Gastrocnemius medialis (tissue), 4 donors: ENCODE measurements around the gene SIN3A. TPM values are rescaled to one million over a fixed set of nuclear protein-coding genes. Genes with fewer than 3 reads are reported as not detected.

Source experiments
- ATAC-seq, 2 donors: fragments of 150-250 bp; one replicate each; pipeline ENCODE4 v1.9.1; 2016
- DNase-seq, 2 donors: peaks; one replicate each; pipeline ENCODE4 v3.0.0-alpha.2; 2019
- H3K27ac ChIP-seq, 4 donors: fragments of 200-600 bp; sonication (generic); 1 replicate in 1 of 4; 2 replicates in 3 of 4; pipeline ENCODE4 v1.5.1; 2016 to 2018; ENCODE audit warnings: mild to moderate bottlenecking in 2 of 4, moderate library complexity in 1 of 4
- H3K27me3 ChIP-seq, 3 donors: fragments of 200-600 bp; sonication (generic) in 2 of 3; 1 replicate in 1 of 3; 2 replicates in 2 of 3; pipeline versions ENCODE4 v1.5.1 to v1.6.0; 2016 to 2019; ENCODE audit warnings: mild to moderate bottlenecking in 1 of 3, moderate library complexity in 1 of 3
- H3K36me3 ChIP-seq, 2 donors: fragments of 200-600 bp; sonication (generic) in 1 of 2; one replicate each; pipeline ENCODE4 v1.5.1; 2017 to 2018
- H3K4me1 ChIP-seq, 2 donors: fragments of 200-600 bp; sonication (generic) in 1 of 2; one replicate each; pipeline ENCODE4 v1.5.1; 2016 to 2017; ENCODE audit warnings: mild to moderate bottlenecking in 2 of 2
- H3K4me3 ChIP-seq, 4 donors: fragments of 200-600 bp; sonication (generic) in 3 of 4; 1 replicate in 1 of 4; 2 replicates in 3 of 4; pipeline ENCODE4 v1.5.1; 2016 to 2019; ENCODE audit warnings: mild to moderate bottlenecking in 2 of 4
- H3K9me3 ChIP-seq, 3 donors: fragments of 200-600 bp; sonication (generic) in 2 of 3; 1 replicate in 1 of 3; 2 replicates in 2 of 3; pipeline ENCODE4 v1.5.1; 2016 to 2019
- POLR2A ChIP-seq, 2 donors: fragments of 450-650 bp; IDR thresholded peaks; one replicate each; pipeline ENCODE4 v1.6.1; 2017; ENCODE audit warnings: antibody characterized with exemption in 2 of 2, mild to moderate bottlenecking in 2 of 2, moderate library complexity in 2 of 2
- in situ Hi-C, 4 donors: fragments of 200-750 bp; cut with MboI; loops; one replicate each; pipeline versions ENCODE4 v1.15.0 to v1.8.0; 2017; ENCODE audit warnings: low sequenced_read_pairs in 4 of 4
- intact Hi-C: fragments of 100-400 bp; cut with DNase I; formaldehyde crosslinking; loops from one replicate; pipeline ENCODE4 v1.15.1; 2023; ENCODE audit warnings: low total_unique reads
- total RNA-seq, 4 donors: library from RNA; depleted of rRNA; stranded (reverse); fragments of >200 nt; gene quantifications; one replicate each; pipeline versions ENCODE4 v1.1.0 to v1.2.3, GENCODE V29; 2016
- TF ChIP-seq, protein P1 (sequence below), 5 experiments: fragments of 450-650 bp in 3 of 5; fragments of 200-600 bp in 2 of 5; sonication (generic) in 2 of 5; IDR thresholded peaks in 4 of 5; conservative IDR thresholded peaks in 1 of 5; 1 replicate in 4 of 5; 2 replicates in 1 of 5; pipeline ENCODE4 v1.5.1; 2016 to 2019; ENCODE audit warnings: antibody characterized with exemption in 5 of 5, mild to moderate bottlenecking in 3 of 5, moderate library complexity in 3 of 5

SIN3A gene
- total RNA-seq, 4 donors from 2014 or later, result 16.1 to 25.3 (median 21.0) TPM

- H3K36me3 ChIP-seq, result peaks cover 0 to 55% of the 10 kb centered on the region in 2 donors
- peak overlapping the region; percentile 87 to 99 (median 96) for H3K4me3 ChIP-seq
- DNase-seq (no peak), ATAC-seq (peak; percentile 4 to 9)
- H3K27ac ChIP-seq, result peak overlapping the region; percentile 96 to 100 (median 98)
- no peaks in the 10 kb centered on the region for H3K9me3 ChIP-seq
- no peaks in the 10 kb centered on the region for H3K27me3 ChIP-seq
- intact Hi-C loops, result loop anchor here (1.0 to 5.0 kb wide), 5 partner anchors 32 to 434 kb away; partner anchors contain the start of genes COMMD4, IMP3 and SNUPN
- TF ChIP-seq POLR2A (IDR thresholded peaks at IDR 0.05), result no peak
- TF ChIP-seq, protein P1, sequence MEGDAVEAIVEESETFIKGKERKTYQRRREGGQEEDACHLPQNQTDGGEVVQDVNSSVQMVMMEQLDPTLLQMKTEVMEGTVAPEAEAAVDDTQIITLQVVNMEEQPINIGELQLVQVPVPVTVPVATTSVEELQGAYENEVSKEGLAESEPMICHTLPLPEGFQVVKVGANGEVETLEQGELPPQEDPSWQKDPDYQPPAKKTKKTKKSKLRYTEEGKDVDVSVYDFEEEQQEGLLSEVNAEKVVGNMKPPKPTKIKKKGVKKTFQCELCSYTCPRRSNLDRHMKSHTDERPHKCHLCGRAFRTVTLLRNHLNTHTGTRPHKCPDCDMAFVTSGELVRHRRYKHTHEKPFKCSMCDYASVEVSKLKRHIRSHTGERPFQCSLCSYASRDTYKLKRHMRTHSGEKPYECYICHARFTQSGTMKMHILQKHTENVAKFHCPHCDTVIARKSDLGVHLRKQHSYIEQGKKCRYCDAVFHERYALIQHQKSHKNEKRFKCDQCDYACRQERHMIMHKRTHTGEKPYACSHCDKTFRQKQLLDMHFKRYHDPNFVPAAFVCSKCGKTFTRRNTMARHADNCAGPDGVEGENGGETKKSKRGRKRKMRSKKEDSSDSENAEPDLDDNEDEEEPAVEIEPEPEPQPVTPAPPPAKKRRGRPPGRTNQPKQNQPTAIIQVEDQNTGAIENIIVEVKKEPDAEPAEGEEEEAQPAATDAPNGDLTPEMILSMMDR (IDR thresholded peaks at IDR 0.05 in 4 of 5, conservative IDR thresholded peaks at IDR 0.05 in 1 of 5), result no peak
- in situ Hi-C loops, result loop anchor here in 2 of 4 donors (25.0 kb wide), 1 partner anchor 269 kb away; the partner anchor contains the start of genes IMP3 (in 2 of the 2), SNUPN (in 2 of the 2) and SNX33 (in 2 of the 2)
- H3K4me1 ChIP-seq, result peaks cover 18 to 19% of the 10 kb centered on the region in 2 donors
Measured at GRCh38 chr15:75368689-75369239, 82.7 kb downstream of the SIN3A start.

- Histone ChIP-seq H3K9me3 (no peaks in the 10 kb centered on the region), H3K27me3 (no peaks in the 10 kb centered on the region), H3K4me3 (peak within 1 kb of the TSS; percentile 87 to 99 (median 96)), H3K27ac (peak within 1 kb of the TSS; percentile 96 to 100 (median 98)), H3K36me3 (peaks cover 0 to 59% of the 10 kb centered on the region in 2 donors), H3K4me1 (peaks cover 18 to 19% of the 10 kb centered on the region in 2 donors)
- in situ Hi-C loops, result loop anchor here in 2 of 4 donors (25.0 kb wide), 1 partner anchor 269 kb away; the partner anchor contains the start of genes IMP3 (in 2 of the 2), SNUPN (in 2 of the 2) and SNX33 (in 2 of the 2)
- ATAC-seq, result peak; percentile 89 to 93
- DNase-seq, result peak; percentile 92 to 97
- TF ChIP-seq, protein P1 (IDR thresholded peaks at IDR 0.05 in 4 of 5, conservative IDR thresholded peaks at IDR 0.05 in 1 of 5), result peak in 3 of 5 experiments; percentile 72 to 81 (median 80)
- peak; percentile 86 to 89 for TF ChIP-seq POLR2A (IDR thresholded peaks at IDR 0.05)
- intact Hi-C loops, result loop anchor here (1.0 to 5.0 kb wide), 5 partner anchors 32 to 434 kb away; partner anchors contain the start of genes COMMD4, IMP3 and SNUPN
Measured at GRCh38 chr15:75367913-75368688, 83.4 kb downstream of the SIN3A start, which contains the start of gene MAN2C1. Gene MAN2C1, minus strand, starts transcription at chr15:75368607. Its CDS starts 24 bp downstream, at chr15:75368583.

DNA sequence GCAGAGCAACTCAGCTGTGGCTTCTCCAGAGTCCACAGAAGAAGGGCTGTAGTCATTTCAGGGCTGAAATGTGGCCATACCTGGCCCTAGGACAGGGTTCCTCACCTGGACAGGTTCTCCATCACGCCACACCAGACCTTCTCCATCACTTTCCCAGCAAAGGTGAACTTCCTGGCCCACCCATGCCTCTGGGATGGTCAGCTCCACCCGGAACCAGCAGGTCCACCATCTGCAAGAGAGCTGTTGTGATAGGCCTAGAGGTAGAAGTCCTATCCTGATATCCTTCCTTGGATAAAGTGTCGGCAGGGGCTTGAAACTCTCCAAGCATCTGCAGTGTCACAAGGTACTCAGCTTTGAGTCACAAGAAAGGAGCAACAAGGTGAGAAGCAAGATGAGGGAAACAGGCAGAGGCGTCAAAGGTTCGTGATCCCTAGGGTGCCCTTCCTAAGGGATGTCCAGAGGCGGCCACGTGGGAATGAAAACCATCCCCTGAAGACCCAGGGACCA, 84.0 kb downstream of the SIN3A start:
- Histone ChIP-seq H3K4me1 (peaks cover 18 to 19% of the 10 kb centered on the region in 2 donors), H3K27me3 (no peaks in the 10 kb centered on the region), H3K36me3 (peaks cover 0 to 65% of the 10 kb centered on the region in 2 donors), H3K9me3 (no peaks in the 10 kb centered on the region), H3K4me3 (peak overlapping the region; percentile 87 to 99 (median 96)), H3K27ac (peak overlapping the region; percentile 96 to 100 (median 98))
- ATAC-seq, result peak; percentile 0 to 1
- intact Hi-C loops, result loop anchor here (5.0 kb wide), 1 partner anchor 435 kb away; no protein-coding TSS in a partner anchor
- DNase-seq, result no peak
- TF ChIP-seq, protein P1 (IDR thresholded peaks at IDR 0.05 in 4 of 5, conservative IDR thresholded peaks at IDR 0.05 in 1 of 5), result peak in 2 of 5 experiments; percentile 35 to 67
- TF ChIP-seq POLR2A (IDR thresholded peaks at IDR 0.05), result no peak
- in situ Hi-C loops, result loop anchor here in 2 of 4 donors (25.0 kb wide), 1 partner anchor 270 kb away; the partner anchor contains the start of genes IMP3 (in 2 of the 2), SNUPN (in 2 of the 2) and SNX33 (in 2 of the 2)

DNA sequence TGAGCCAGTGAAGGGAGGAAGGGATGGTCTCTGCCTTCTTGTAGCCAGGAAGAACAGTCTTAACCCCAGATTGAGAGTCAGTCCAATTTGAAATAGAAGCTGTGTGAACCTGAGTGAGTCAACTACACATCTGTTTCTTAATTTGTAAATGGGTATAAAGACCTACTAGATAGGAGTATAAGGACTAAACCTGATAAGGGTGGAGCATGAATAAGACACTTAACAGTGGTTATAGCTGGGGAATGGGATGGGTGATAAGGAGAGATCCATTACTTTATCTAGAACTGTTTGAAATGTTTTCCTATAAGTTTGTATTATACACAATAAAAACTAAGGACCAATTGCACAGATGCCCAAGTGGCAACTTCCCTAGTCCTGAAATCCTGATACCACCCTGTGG, 84.5 kb downstream of the SIN3A start:
- DNase-seq (no peak), ATAC-seq (no peak)
- Histone ChIP-seq H3K36me3 (peaks cover 0 to 65% of the 10 kb centered on the region in 2 donors), H3K4me3 (peak overlapping the region in 1 of 4 donors; percentile 98), H3K27ac (peak overlapping the region; percentile 96 to 100 (median 98)), H3K9me3 (no peaks in the 10 kb centered on the region), H3K4me1 (peaks cover 18 to 19% of the 10 kb centered on the region in 2 donors), H3K27me3 (no peaks in the 10 kb centered on the region)
- intact Hi-C loops, result loop anchor here (5.0 kb wide), 1 partner anchor 435 kb away; no protein-coding TSS in a partner anchor
- in situ Hi-C loops, result loop anchor here in 2 of 4 donors (25.0 kb wide), 1 partner anchor 270 kb away; the partner anchor contains the start of genes IMP3 (in 2 of the 2), SNUPN (in 2 of the 2) and SNX33 (in 2 of the 2)
- TF ChIP-seq, protein P1 (IDR thresholded peaks at IDR 0.05 in 4 of 5, conservative IDR thresholded peaks at IDR 0.05 in 1 of 5), result no peak
- TF ChIP-seq POLR2A (IDR thresholded peaks at IDR 0.05), result no peak
